Gastrocnemius medialis (tissue), 4 donors: ENCODE results near the gene SORBS2.

Experiments
- CTCF ChIP-seq, 5 experiments: fragments of 450-650 bp in 3 of 5; fragments of 200-600 bp in 2 of 5; sonication (generic) in 2 of 5; IDR thresholded peaks in 4 of 5; conservative IDR thresholded peaks in 1 of 5; 1 replicate in 4 of 5; 2 replicates in 1 of 5; pipeline ENCODE4 v1.5.1; 2016 to 2019; ENCODE audit warnings: antibody characterized with exemption in 5 of 5, mild to moderate bottlenecking in 3 of 5, moderate library complexity in 3 of 5
- POLR2A ChIP-seq, 2 donors: fragments of 450-650 bp; IDR thresholded peaks; one replicate each; pipeline ENCODE4 v1.6.1; 2017; ENCODE audit warnings: antibody characterized with exemption in 2 of 2, mild to moderate bottlenecking in 2 of 2, moderate library complexity in 2 of 2

GRCh38 chr4:185712350-185713024 lies 99.5 kb downstream of the SORBS2 start:
- TF ChIP-seq POLR2A (IDR thresholded peaks at IDR 0.05): no peak
- TF ChIP-seq CTCF (IDR thresholded peaks at IDR 0.05 in 4 of 5, conservative IDR thresholded peaks at IDR 0.05 in 1 of 5): no peak
